HG03457 (cell line): ENCODE results near the gene HSD17B3.
"Not testable (repeated sequence)": the region's sequence is repeated elsewhere in the genome, so short reads cannot be mapped to it uniquely, and the experiment has no call there.

ENCODE experiments used
- ATAC-seq: cut with Tn5 transposase; IDR thresholded peaks from one replicate; pipeline ENCODE4 v1.9.1; 2021; ENCODE audit warnings: moderate number of reproducible peaks; ENCODE audit not compliant: unreplicated experiment

Gene HSD17B3

DNA sequence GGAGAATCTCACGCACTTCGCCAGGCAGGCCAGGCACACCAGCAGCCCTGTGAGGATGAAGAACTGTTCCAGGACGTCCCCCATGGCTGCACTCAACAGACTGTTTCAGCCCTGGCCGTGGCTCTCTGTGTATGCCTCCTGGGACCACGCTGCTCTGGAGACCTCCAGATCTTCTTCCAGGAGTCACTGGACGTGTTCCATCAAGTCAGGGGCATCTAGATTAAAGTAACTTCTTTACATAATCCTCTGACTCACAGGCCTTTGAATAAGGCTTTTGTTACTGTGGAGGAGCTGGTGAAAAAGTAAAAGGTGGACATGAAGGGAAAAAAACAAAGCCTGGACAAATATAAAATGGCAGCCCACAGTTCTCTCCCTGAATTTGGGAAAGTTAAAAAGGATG is at the start of gene HSD17B3:
Gene HSD17B3 (minus strand): TSS at position 156 of the 400 bp plus-strand sequence. CDS start 72 bp downstream, at position 84.
- ATAC-seq = no peak

DNA sequence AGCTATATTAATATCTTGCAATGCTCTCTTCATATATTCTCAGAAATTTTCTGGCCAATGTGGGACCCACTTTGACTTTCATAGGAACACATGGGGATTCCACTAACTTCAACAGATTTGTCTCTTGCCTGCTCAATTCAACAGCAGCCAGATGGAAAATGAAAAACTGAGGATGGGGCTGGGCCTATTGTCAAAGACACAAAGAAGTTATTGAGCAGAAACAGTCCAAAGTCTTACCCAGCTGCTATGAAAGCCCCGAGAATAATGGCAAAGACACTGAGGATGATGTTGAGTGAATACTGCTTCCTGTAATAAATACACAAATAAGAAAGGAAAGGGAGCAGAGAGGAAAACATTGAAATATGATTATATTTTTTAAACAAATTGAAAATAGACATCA is 48.9 kb upstream of the HSD17B3 start:
- no peak for ATAC-seq

GRCh38 chr9:96348261-96348660 is 46.3 kb upstream of the HSD17B3 start:
- ATAC-seq = no peak

- ATAC-seq = no peak
Measured at GRCh38 chr9:96345551-96345950, 43.6 kb upstream of the HSD17B3 start.

- no peak for ATAC-seq
Measured at GRCh38 chr9:96344458-96345180, 42.6 kb upstream of the HSD17B3 start.

DNA sequence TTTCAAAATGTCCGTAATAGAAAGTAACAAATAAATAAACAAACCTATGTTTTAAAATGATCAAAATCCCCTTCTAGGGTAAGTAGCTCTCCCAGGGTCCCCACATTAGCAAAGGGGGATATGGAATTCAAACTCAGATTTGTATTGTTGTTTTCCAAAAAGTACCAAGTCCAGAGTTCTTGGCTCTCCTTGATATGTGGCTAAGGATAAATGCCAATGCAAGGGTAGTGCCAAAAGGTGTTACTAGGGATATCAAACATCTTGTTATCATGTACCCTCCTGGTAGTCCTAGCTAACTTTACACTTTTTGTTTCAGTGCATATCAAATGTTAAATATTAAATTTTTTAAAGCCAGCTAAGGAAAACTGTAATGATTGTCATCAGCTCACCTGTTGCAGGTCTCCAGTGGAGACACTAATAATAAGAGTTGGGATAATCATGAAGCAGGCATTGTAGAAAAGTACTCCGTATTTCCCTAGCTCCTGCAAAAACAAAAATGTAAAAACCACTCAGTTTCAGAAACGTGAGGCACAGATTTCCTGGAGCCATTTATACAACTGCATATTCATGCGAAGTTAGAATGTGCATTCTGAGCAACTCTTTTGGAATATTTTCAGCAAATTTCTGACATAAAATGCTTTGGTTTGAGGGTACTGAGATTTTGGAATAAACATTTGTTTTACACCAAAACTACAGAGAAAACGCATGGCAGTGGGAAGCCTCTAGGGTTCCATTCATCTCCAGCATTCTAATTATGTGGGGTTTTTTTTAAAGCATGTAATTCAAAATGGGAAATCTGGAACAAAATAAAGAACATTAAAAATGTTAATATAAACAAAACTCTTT is 41.8 kb upstream of the HSD17B3 start:
- no peak for ATAC-seq

- ATAC-seq = no peak
Measured at GRCh38 chr9:96342571-96343245, 40.7 kb upstream of the HSD17B3 start.

DNA sequence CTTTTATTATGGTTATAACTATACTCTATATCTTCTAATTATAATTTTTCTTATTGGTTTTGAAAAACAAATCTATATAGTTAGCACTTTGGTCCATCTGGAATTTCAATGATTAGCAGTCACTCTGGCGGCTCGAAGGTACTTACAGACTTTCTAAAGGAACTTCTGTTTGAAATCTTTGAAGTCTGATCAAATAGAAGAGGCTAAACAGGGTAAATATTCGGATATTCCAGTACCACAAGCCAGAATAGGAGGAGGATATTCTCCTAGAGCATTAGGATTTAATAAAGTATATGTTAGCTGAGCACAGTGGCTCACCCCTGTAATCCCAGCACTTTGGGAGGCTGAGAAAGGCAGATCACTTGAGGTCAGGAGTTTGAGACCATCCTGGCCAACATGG is 38.7 kb upstream of the HSD17B3 start:
- no peak for ATAC-seq

DNA sequence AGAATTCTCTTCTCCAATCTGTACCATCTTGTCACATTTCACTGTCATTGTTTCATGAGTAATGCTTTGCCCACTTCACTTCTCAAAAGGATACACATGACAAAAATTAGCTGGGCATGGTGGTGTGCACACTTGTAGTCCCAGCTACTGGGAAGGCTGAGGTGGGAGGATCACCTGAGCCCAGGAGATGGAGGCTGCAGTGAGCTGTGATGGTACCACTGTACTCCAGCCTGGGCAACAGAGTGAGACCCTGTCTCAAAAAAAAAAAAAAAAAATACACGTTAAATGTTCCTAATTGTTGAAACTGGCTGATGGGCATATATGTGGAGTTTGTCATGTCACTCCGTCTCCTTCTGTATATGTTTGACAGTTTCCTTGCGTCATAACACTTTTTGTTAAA is 36.3 kb upstream of the HSD17B3 start:
- no peak for ATAC-seq

DNA sequence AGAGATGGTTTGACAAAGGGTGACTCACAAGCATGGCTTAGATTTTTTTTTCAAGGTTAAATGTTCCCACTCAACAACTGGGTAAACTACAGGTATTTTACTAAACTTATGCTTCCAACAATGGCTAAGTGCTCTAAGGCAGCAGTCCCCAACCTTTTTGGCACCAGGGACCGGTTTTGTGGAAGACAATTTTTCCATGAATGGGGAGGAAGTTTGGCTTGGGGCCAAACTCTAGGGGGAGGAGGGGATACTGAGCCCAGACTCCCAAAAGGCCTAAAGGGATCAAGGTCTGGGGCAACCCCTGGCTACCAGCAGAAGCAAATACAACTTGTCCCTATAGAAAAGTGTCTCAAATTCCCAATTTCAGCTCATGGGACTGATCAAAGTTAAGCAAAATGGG is 32.0 kb upstream of the HSD17B3 start:
- no peak for ATAC-seq

DNA sequence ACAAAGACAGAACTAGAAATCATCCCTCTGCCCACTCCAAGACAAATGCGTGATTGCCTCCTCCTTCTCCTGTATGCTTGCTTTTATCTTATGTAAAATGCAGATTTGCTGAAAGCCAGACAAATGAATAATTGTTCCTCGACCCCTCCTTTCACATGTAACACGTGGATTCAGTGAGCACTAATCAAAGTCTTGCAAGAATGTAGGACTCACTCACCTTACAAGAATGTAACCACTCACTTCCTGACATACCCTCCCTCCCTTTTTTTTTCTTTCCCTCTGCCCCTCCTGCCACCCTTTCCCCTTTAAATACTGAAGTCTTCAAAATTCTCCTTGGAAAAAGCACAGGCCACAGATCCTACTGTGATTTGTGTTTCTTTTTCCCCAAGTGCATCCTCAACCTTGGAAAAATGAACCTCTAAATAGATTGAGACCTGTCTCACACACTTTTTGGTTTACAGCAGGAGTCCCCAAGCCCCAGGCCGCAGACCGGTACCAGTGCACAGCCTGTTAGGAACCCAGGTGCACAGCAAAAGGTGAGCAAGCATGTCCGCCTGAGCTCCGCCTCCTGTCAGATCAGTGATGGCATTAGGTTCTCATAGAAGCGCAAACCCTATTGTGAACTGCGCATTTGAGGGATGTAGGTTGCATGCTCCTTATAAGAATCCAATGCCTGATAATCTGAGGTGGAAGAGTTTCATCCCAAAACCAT is 29.4 kb upstream of the HSD17B3 start:
- no peak for ATAC-seq

GRCh38 chr9:96327694-96328352 is 25.8 kb upstream of the HSD17B3 start:
- ATAC-seq = no peak

DNA sequence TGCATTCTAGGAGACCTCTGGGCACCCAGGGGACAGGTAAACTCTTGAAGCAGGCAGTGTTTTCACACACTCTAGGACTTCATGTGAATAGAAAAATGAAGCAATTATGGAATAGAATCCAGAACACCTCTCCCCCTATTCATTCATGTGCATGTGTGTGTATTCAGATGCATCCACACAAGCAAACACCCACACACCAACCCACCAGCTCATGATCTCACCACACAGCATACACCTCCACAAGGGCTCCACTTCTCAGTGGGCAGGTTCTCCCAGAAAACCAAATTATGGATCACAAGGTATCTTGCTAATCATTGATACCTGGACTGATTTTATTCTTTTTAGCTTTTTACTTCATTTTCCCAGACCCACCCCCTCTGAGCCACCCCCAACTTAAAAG is 21.2 kb upstream of the HSD17B3 start:
- no peak for ATAC-seq

GRCh38 chr9:96322736-96323135 is 20.8 kb upstream of the HSD17B3 start:
- ATAC-seq = not testable (repeated sequence)

DNA sequence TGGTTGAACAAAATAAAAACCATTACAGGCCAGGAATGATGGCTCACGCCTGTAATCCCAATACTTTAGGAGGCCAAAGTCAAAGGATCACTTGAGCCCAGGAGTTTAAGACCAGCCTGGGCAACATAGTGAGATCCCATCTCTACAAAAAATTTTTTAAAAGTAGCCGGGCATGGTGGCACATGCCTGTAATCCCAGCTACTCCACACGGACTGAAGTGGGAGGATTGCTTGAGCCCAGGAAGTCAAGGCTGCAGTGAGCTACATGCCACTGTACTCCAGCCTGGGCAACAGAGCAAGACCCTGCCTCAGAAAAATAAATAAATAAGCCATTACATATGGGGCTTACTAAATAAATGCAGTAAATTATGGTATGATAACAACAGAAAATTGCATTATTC is 20.2 kb upstream of the HSD17B3 start:
- not testable (repeated sequence) for ATAC-seq

GRCh38 chr9:96321515-96321914 is 19.5 kb upstream of the HSD17B3 start:
- no peak for ATAC-seq

GRCh38 chr9:96320749-96321280 is 18.8 kb upstream of the HSD17B3 start:
- no peak for ATAC-seq

DNA sequence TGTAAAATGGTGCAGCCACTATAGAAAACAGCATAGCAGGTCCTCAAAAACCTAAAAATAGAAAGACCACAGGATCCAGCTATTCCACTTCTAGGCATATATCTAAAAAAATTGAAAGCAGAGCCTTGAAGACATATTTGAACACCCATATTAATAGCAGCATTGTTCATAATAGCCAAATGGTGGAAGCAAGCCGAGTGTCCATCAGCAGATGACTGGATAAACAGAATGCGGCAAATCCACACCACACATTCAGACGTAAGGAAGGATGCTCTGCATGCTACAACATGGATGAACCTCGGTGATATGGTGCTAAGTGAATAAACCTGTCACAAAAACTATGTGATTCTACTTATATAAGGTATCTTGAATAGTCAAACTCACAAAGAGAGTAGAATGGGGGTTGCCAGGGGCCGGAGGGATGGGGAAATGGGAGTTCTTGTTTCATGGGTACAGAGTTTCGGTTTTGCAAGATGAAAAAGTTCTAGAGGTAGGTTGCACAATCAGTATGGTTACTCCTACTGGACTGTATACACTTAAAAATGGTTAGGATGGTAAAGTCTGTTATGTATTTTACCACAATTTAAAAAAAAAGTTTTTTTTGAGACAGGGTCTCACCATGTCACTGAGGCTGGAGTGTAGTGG is 17.1 kb upstream of the HSD17B3 start:
- ATAC-seq = no peak

GRCh38 chr9:96317335-96317980 is 15.5 kb upstream of the HSD17B3 start:
- no peak for ATAC-seq
